Stimulated activated CD8-positive, alpha-beta memory T cell treated with anti-CD3 and anti-CD28 coated beads, Interleukin-2, amount 100 ng/mL, for 1 hour (primary cell): ENCODE results near the gene FNBP1L.
"Not testable (repeated sequence)": the region's sequence is repeated elsewhere in the genome, so short reads cannot be mapped to it uniquely, and the experiment has no call there.

ENCODE experiments used
- DNase-seq, 2 donors: peaks; one replicate each; pipeline ENCODE4 v3.0.0-alpha.2; 2020; ENCODE audit warnings: low read depth in 2 of 2

The FNBP1L gene

DNA sequence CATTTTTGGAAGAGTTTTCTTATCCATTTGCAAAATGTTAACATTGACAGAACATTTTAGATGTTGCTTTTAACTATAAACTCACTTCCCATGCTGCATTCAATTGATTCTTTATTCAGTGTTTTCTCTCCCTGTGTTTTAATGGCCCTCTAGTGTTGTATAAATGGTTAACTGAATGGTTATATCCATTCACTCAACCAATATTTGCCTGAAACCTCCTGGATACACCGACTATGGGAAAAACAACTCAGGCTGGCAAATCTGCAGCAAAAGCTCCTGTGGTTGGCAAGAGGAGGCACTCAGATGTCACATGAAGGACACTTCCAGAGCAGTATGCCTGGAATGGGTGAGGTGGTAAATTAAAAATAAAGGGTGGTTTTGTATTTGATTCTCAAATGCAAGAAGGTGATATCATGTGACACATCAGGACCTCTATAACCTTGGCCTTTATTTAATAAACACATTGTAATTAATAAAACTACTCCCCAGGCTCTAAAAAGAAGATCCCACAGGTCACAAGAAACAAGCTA is 126.1 kb downstream of the FNBP1L start:
- no peak for DNase-seq

GRCh38 chr1:93574511-93574910 is 126.6 kb downstream of the FNBP1L start:
- no peak for DNase-seq

GRCh38 chr1:93574991-93575390 is 127.1 kb downstream of the FNBP1L start:
- no peak for DNase-seq

- no peak for DNase-seq
These were observed 127.8 kb downstream of the FNBP1L start for GRCh38 chr1:93575621-93576284.

DNA sequence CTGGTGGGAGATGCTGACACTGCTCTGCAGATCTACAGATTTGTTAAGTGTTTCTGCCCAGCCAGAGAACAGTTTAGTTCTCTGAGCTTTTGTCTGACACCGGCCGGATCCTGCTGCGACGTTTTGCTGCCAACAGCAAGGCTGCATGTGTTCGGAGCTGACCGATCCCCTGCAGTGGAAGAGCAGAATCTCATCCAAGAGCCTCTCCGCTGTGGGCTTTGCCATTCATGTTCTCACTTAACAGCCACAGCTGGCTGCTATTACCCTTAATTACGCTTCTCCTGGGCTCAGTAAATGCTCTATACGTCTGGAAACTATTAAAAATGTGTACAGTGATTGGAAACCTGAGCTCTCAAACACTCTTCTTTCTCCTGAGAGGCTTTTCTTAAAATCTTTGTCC is 128.4 kb downstream of the FNBP1L start:
- no peak for DNase-seq

DNA sequence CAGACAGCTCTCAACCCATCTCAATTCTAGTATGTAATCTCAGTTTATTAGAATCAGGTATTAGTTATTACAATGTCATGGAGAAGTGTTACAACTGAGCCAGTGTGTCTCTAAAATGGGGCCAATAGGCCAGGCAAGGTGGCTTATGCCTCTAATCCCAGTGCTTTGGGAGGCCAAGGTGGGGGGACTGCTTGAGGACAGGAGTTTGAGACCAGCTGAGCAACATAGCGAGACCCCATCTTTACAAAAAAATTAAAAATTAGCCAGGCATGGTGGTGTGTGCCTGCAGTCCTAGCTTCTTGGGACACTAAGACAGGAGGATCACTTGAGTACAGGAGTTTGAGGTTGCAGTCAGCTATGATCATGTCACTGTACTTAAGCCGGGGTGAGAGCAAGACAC is 128.8 kb downstream of the FNBP1L start:
- DNase-seq: no peak

DNA sequence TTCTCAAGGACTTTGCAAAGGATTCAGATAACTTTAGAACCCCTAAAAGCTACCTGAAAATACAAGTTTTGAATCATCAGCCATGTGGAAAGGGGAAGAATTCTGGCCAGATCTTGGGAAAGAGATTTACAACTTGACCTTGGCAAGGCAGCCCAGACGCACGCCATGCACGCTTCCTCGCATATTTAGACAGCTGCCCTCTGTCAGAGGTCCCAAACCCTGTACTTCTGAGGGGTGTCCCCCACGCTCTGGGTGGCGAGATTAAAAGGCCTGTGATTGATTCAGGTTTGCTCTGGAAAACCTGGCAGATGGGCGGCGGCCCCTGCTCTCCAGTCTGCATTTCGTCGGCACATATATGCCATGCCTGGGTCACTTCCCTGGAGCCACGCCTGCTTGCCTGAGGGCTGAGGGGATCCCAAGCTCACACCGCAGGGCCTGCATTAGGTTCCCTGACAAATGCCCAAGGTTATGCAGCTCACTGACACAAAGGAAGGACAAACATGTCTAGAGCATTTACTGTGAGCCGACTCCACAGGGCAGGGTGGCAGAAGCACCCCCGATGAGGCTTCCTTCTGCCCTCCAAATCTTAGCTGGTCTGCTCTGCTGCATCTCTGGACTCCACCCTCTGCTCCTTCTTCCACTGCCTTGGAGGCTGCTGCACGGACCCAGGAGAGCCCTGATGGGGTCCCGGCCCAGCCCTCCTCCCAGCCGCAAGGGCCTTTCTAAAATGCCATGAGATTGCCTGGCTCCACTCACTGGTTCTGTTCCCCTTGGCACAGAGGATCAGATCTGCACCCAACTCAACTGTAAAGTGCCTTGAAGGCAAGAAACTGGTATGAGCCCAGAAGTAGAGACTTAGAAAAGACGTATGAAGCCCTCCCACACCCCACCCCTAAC is 129.9 kb downstream of the FNBP1L start:
- DNase-seq: no peak

GRCh38 chr1:93578433-93578830 is 130.5 kb downstream of the FNBP1L start:
- no peak for DNase-seq

DNA sequence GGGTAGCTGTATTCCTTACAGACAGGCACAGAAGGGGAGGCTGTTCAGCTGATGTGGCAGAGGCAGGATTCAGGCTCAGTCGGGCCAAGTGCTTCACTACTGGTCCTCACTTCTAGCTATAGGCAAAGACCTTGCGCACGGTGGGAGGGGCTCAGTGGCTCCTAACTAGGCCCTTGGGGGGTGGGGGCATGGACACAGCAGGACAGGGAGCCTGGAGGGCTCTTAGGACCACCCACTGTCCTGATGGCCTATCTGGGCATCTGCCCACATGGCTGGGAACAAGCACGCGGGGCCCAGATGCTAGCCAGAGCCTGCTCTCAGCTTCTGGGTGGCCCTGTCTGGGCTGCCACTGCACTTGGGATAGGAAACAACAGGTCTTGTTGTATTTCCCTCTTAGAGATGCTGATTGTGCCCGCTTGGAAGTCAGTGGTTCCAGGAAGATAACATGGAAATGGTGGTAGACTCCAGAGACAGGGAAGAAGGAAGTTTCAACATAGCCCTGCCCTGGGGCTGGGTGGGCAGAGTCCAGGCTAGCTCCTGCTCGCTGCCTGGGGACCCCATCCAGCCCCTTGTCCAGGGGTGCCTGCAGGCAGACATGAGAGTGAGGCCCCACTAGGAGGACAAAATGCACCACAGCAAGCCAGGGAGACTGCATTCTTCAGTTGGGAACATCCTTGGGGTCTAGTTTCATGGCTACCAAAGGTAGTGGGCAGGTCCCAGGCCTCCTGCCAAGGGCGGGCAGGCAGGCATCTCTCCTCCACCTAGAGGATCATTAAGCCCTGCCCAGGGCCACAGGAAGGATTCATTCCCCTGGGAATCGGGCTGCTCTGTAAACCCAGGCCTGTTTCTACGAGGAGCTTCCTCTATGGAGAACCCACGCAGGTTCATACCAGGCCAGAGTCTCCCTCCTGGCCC is 131.2 kb downstream of the FNBP1L start:
- DNase-seq: no peak

DNA sequence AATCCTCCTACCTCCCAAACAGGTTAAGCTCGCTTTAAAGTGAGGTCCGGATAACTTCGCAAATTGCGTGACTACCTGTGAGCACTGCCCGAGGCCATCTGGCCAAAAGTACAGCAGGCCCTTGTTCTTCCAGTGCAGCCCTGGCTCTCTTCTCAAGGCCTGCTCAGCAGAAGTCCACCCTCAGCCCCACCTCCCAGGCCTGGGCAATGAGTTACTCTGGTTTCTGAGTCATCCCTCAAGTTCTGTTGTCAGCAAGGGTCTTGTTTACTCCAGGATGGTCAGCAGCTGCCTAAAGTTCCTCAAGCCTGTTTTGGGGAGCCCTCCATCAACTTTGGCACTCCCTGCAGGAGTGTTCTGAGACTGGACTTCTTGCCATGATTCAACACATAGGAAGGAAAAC is 132.0 kb downstream of the FNBP1L start:
- no peak for DNase-seq

DNA sequence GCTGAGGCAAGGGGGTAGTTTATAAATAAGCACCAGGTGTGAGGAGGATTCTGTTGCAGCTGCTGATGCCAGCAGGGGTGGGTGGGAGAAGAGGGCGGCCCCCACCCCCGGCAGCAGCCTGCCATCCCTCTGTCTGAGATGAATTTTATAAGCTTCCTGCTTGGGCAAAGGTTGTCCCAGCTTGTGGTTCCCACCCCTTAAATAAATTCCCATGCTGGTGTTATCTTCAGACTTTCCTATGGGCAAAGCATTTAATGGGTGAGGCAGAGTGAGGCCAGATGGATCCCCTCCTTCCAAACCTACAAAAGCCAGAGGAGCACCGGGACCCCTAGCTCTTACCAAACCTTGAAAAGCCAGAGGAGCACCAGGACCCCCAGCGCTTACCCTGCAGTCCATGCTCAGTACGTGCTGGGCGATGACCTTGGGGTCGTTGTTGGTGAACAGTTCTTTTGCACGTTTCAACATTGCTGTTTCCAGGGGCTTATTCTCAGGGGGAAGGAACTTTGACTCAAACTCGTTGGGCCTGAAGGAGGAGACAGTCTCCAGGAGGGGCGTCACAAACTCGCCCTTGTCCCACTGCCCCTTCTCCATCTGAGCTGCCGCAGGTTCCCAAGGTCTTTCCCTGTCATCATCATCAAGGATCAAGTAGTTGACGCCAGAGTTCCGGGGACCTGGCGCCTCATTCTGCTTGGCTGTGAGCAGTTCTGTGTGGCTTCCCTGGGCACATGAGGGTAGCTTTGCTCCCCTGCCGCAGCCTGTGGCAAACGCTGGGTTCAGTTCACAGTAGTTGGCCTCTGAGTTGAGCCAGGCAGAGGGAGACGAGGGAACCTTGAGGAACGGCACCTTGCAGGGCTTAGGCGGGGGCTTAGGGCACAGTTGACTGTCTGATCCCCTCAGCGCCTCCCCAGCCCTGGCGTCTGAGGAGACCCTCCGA is 134.3 kb downstream of the FNBP1L start:
- no peak for DNase-seq

DNA sequence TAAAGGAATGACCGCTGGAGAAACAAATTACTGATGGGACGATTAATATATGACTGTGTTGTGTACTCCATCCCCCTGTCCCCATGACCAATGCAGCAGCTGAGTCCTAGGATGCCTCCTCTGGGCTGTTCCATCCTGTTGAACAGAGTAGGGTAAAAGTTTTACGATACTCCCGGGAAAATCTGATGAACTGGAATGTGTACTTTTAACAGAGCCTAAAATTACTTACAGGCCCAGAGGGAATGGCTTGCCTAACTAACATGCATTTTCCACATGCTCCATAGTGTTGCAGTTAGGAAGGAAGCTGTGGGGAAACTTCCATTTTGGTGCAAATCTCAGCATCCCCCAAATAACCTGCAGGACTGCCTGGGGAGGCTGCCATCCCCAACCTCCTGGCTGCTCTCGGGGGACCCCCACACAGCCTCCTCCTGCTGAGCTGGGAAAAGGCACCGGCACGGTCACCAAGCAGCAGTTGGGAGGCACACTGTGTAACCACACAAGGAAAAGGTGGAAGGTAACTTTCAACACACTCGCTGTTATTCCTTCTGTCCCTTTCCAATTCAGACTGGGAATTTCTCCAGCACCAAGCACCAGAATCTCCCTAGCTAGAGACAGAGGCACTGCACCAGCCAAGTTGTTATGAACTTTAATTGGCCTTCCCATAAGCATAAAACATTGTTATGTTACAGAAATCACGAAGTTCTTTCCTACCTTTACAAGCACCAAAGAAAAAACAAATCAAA is 136.5 kb downstream of the FNBP1L start:
- DNase-seq: no peak

GRCh38 chr1:93585059-93585966 is 137.4 kb downstream of the FNBP1L start:
- DNase-seq: no peak

GRCh38 chr1:93587354-93587753 is 139.4 kb downstream of the FNBP1L start:
- DNase-seq: no peak

DNA sequence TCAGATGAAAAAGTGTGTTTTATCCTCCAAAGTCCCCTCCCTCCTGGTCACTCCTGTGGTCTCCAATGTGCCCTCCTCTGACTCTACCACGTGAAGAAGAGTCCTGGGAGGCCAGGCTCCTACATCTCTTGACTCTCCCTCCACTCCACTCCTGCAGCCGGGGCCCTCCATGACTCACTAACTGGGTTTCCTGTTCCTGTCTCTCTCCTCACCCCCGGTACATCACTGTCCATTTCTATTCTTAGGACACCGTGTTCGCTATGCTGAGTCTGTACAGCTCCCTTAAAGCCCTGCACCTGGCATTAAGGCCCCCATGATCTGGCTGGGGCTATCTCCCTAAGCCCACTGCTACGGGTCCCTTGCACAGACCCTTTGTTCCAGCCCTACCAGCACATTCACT is 140.3 kb downstream of the FNBP1L start:
- no peak for DNase-seq

DNA sequence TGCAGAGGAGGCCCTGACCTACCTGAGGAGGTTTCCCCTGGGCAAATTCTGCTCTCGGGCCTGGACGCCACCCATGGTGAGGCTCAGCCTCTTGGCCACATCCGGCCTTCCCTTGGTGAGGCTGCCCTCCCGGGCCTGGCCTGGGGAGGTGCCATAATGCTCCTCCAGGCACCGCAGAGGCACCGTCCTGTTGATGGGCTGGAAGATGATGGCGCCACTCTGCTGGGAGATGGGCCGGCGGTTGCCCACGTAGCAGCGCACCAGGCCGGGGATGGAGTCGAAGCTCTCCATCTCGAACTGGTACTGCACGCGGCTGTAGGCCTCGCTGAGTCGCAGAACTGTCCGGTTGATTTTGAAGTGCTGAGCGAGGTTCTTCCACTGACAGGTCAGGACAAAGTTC is 141.0 kb downstream of the FNBP1L start:
- no peak for DNase-seq

DNA sequence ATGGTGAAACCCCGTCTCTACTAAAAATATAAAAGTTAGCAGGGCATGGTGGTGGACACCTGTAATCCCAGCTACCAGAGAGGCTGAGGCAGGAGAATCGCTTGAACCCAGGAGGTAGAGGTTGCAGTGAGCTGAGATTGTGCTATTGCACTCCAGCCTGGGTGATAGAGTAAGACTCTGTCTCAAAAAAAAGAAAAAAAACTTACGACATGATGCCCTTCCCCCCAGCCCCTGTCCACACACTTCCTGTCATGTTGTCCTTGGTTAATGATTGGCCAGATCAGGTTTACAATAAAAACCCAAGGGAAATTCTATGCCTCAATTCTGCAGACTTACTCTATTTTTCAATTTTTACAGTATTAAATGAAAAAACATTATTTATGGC is 143.4 kb downstream of the FNBP1L start:
- DNase-seq: not testable (repeated sequence)

GRCh38 chr1:93591676-93592550 is 144.0 kb downstream of the FNBP1L start:
- no peak for DNase-seq
